K562 (cell line): ENCODE measurements around the gene XCL2. TPM values are rescaled to one million over a fixed set of nuclear protein-coding genes. Genes with fewer than 3 reads are reported as not detected.

Experiments
- ATAC-seq: fragments of 200-7000 bp; cut with Tn5 transposase; 3 replicates; pipeline ENCODE4 v1.9.1; 2020; ENCODE audit warnings: moderate library complexity
- BruUV-seq: library from RNA; stranded (reverse); fragments of 400-500 nt; replicated peaks from 2 replicates; lab custom pipeline; 2021; lab: Mats Ljungman, UMichigan
- CTCF ChIA-PET: fragments of 300-600 bp; formaldehyde crosslinking; extraction: SDS; loops from one replicate; lab custom pipeline; 2021; ENCODE audit warnings: low intra/inter-chr PET ratio; lab: Yijun Ruan, JAX
- POLR2A ChIA-PET: fragments of 300-600, 350-650 bp; sonication (Branson Sonifier 250); formaldehyde crosslinking; extraction: SDS; loops from one replicate; lab custom pipeline; 2021; ENCODE audit warnings: antibody characterized with exemption, inconsistent platforms; lab: Yijun Ruan, JAX
- DNase-seq, 4 experiments: peaks; one replicate each; pipeline versions ENCODE4 v3.0.0 to v3.0.0-alpha.2; 2011 to 2018; ENCODE audit warnings: low spot score in 3 of 4, mixed read lengths in 3 of 4; ENCODE audit errors: extremely low read depth in 1 of 4
- FAIRE-seq: peaks from 2 replicates; lab custom pipeline; 2011; peaks lifted over from hg19 to GRCh38; lab: Jason Lieb, UNC
- H2AFZ ChIP-seq: 2 replicates; pipeline ENCODE4 v1.6.0; 2011; ENCODE audit warnings: low read depth, low read length, control low read depth, inconsistent platforms
- H3K27ac ChIP-seq: fragments of 200-600 bp; 3 replicates; pipeline ENCODE4 v1.8.0; 2011; ENCODE audit warnings: low read depth, mild to moderate bottlenecking, control low read depth, inconsistent platforms, low read length, moderate library complexity, mixed read lengths; ENCODE audit errors: extremely low read depth
- H3K27me3 ChIP-seq, 2 experiments: fragments of 300-600 bp in 1 of 2; 2 replicates in 1 of 2; 3 replicates in 1 of 2; pipeline versions ENCODE4 v1.6.0 to v1.8.0; 2011; ENCODE audit warnings: inconsistent platforms in 2 of 2, low read length in 2 of 2, mild to moderate bottlenecking in 1 of 2, mixed read lengths in 1 of 2, moderate library complexity in 1 of 2; ENCODE audit not compliant: control insufficient read depth in 2 of 2, insufficient read depth in 2 of 2
- H3K36me3 ChIP-seq: fragments of 300-600 bp; 3 replicates; pipeline ENCODE4 v1.8.0; 2011; ENCODE audit warnings: mild to moderate bottlenecking, low read length, inconsistent platforms; ENCODE audit not compliant: control insufficient read depth, insufficient read depth
- H3K4me1 ChIP-seq, 2 experiments: fragments of 200-600 bp in 1 of 2; replicated peaks in 1 of 2; 2 replicates in 1 of 2; 3 replicates in 1 of 2; pipeline versions ENCODE4 v1.5.1 to v1.8.0; 2011; ENCODE audit warnings: inconsistent platforms in 2 of 2, low read length in 2 of 2, mild to moderate bottlenecking in 1 of 2, mixed read lengths in 1 of 2, moderate library complexity in 1 of 2; ENCODE audit not compliant: control insufficient read depth in 2 of 2, insufficient read depth in 2 of 2
- H3K4me2 ChIP-seq: 2 replicates; pipeline ENCODE4 v1.6.1; 2011; ENCODE audit warnings: low read length, control low read depth, inconsistent platforms, mixed read lengths; ENCODE audit not compliant: insufficient read depth
- H3K4me3 ChIP-seq: fragments of 200-600 bp; sonication (generic), shearing (Covaris generic); 2 replicates; pipeline ENCODE4 v1.5.1; 2016; ENCODE audit warnings: control low read depth, inconsistent platforms
- H3K79me2 ChIP-seq: fragments of 200-600 bp; 3 replicates; pipeline ENCODE4 v1.8.0; 2011; ENCODE audit warnings: low read length, inconsistent platforms; ENCODE audit not compliant: control insufficient read depth, insufficient read depth
- H3K9ac ChIP-seq, 2 experiments: 2 replicates each; pipeline versions ENCODE4 v1.6.0 to v1.6.1; 2011; ENCODE audit warnings: low read depth in 2 of 2, low read length in 2 of 2, control low read depth in 1 of 2, inconsistent platforms in 1 of 2, mild to moderate bottlenecking in 1 of 2, mixed read lengths in 1 of 2; ENCODE audit not compliant: insufficient read depth in 1 of 2
- H3K9me1 ChIP-seq: one replicate; pipeline ENCODE4 v1.6.0; 2011; ENCODE audit warnings: inconsistent platforms, mild to moderate bottlenecking, low read length, moderate library complexity; ENCODE audit not compliant: control insufficient read depth, insufficient read depth
- H3K9me3 ChIP-seq: replicated peaks from 2 replicates; pipeline ENCODE4 v1.5.1; 2011; ENCODE audit warnings: low read depth, low read length, inconsistent platforms; ENCODE audit not compliant: control insufficient read depth, insufficient read depth
- H4K20me1 ChIP-seq: replicated peaks from 2 replicates; pipeline ENCODE4 v1.6.1; 2011; ENCODE audit warnings: low read length, inconsistent platforms, mixed read lengths; ENCODE audit not compliant: control insufficient read depth, insufficient read depth
- DLX4 ChIP-seq: fragments of 250-450 bp; sonication (Bioruptor Pico); IDR thresholded peaks from 2 replicates; pipeline ENCODE4 v1.6.1; 2021; ENCODE audit warnings: mild to moderate bottlenecking
- E2F3 ChIP-seq: fragments of 250-450 bp; sonication (Bioruptor Pico); IDR thresholded peaks from 2 replicates; pipeline ENCODE4 v1.4.0; 2020; ENCODE audit warnings: mild to moderate bottlenecking
- KDM4B ChIP-seq, 2 experiments: fragments of 450-650 bp in 1 of 2; sonication (generic) in 1 of 2; IDR thresholded peaks; 2 replicates each; pipeline ENCODE4 v1.6.1; 2016 to 2017; ENCODE audit warnings: borderline replicate concordance in 2 of 2, antibody characterized with exemption in 1 of 2, low read depth in 1 of 2, mild to moderate bottlenecking in 1 of 2
- MIER1 ChIP-seq: fragments of 450-650 bp; IDR thresholded peaks from 2 replicates; pipeline ENCODE4 v1.6.1; 2016; ENCODE audit warnings: antibody characterized with exemption, mild to moderate bottlenecking, low read depth
- RBM15 ChIP-seq: fragments of 200-400 bp; formaldehyde crosslinking; IDR thresholded peaks from 2 replicates; pipeline ENCODE4 v1.6.1; 2018; ENCODE audit warnings: mild to moderate bottlenecking, low read length, moderate library complexity; ENCODE audit not compliant: insufficient read depth
- ZNF24 ChIP-seq: fragments of 450-650 bp; IDR thresholded peaks from 2 replicates; pipeline ENCODE4 v1.6.1; 2016
- WGBS: fragments of 100-300 bp; shearing (Covaris generic); methylation state at CpG from one replicate; pipeline ENCODE4 v1.1.6; 2016; ENCODE audit warnings: low coverage, mixed read lengths; ENCODE audit not compliant: insufficient coverage; ENCODE audit errors: missing lambda C conversion rate; 5-methylcytosine and 5-hydroxymethylcytosine counted together
- in situ Hi-C: fragments of 300-500 bp; cut with MboI; formaldehyde crosslinking; loops from 4 replicates; pipeline ENCODE4 v1.15.0; 2018; ENCODE audit warnings: inconsistent platforms, mixed read lengths
- intact Hi-C: fragments of 100-400 bp; cut with micrococcal nuclease; formaldehyde crosslinking; loops from 2 replicates; pipeline ENCODE4 v1.14.2; 2022
- polyA plus RNA-seq, 8 experiments: library from polyadenylated mRNA; depleted of rRNA in 4 of 8; stranded (reverse) in 5 of 8; unstranded in 3 of 8; fragments of >200 nt; fragmentation: Nextera tagmentation in 2 of 8; fragmentation: Illumina TruSeq in 1 of 8; extraction: Ambion mirVana in 2 of 8; extraction: Trizol in 1 of 8; gene quantifications; 2 replicates each; pipeline versions ENCODE4 v1.2.1 to v1.2.3, GENCODE V29; 2011 to 2014; ENCODE audit warnings: inconsistent platforms in 1 of 8, missing spikeins in 1 of 8
- total RNA-seq, 7 experiments: library from RNA; depleted of rRNA in 6 of 7; stranded (reverse); fragments of >200 nt in 6 of 7; fragmentation: Illumina TruSeq in 2 of 7; extraction: Trizol in 2 of 7; gene quantifications; 2 replicates each; pipeline versions ENCODE4 v1.2.1 to v1.2.3, GENCODE V29; 2011 to 2021; ENCODE audit warnings: low replicate concordance in 1 of 7

Gene XCL2
- total and polyA plus RNA-seq, 9 of the 15 experiments (the other 6 are each of a cell fraction or from before 2014, with no cell fraction given) = not detected

GRCh38 chr1:168553680-168554553 is 10.1 kb upstream of the XCL2 start:
- no peaks in the 10 kb centered on the region for H3K79me2 ChIP-seq
- in situ Hi-C loops (no loop called here), intact Hi-C loops (no loop called here)
- no peak for TF ChIP-seq MIER1
- no peak for TF ChIP-seq E2F3 (CRISPR knock-in tag)
- TF ChIP-seq ZNF24 = no peak
- TF ChIP-seq DLX4 (CRISPR knock-in tag) = no peak
- no peak for TF ChIP-seq KDM4B (IDR thresholded peaks at IDR 0.05; ENCODE audit: borderline replicate concordance in 2 of 2, low read depth in 1 of 2)
- TF ChIP-seq RBM15 = no peak
- DNase-seq (no peak), FAIRE-seq (no peak), ATAC-seq (no peak)
- H3K4me3 ChIP-seq = no peak overlapping the region
- H3K36me3 ChIP-seq = no peaks in the 10 kb centered on the region
- no peaks in the 10 kb centered on the region for H3K4me1 ChIP-seq
- POLR2A ChIA-PET = interaction anchor here (0.8 to 1.1 kb wide), 3 partner anchors 12 to 146 kb away, joined by 3 to 5 read pairs (median 3); no protein-coding TSS in a partner anchor
- no peaks in the 10 kb centered on the region for H4K20me1 ChIP-seq
- BruUV-seq = no TSS peak
- H2AFZ ChIP-seq = no peak overlapping the region
- H3K27me3 ChIP-seq = peaks cover 0 to 7% of the 10 kb centered on the region in 2 experiments; a peak in 1 of 5 replicates
- WGBS = 0% methylated on average over 5 of the region's 5 CpGs
- CTCF ChIA-PET = no interaction called here
- no peak overlapping the region for H3K4me2 ChIP-seq
- no peak overlapping the region for H3K27ac ChIP-seq
- H3K9me3 ChIP-seq = no peaks in the 10 kb centered on the region
- H3K9me1 ChIP-seq = no peaks in the 10 kb centered on the region
- H3K9ac ChIP-seq = no peak overlapping the region
